ENCODE data around the gene POU6F2. TPM values are rescaled to one million over a fixed set of nuclear protein-coding genes. Genes with fewer than 3 reads are reported as not detected.

Gene POU6F2
- total RNA-seq, 3 donors from 2014 or later, result under 0.01 TPM; not detected in 2

DNA sequence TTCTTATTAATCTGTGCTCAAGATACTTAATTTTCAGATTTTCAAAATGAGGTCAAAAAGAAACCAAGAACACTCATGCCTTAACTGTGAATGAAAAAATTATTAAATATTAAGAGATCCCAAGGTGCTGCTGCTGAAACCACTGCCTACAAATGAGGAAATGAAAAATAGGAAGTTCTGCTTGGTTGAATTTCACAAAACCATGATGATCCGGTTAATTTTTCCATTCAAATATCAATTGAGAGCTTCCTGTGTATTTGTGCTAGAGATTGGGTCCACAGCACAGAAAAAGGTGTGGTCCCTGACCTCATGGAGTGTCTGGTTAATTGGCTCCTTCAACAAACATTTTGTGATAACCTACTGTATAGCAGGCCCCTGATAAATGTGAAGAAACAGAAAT, 455.8 kb downstream of the POU6F2 start:
- Histone ChIP-seq H3K4me3 (no peak overlapping the region), H3K36me3 (no peaks in the 10 kb centered on the region), H3K27me3 (no peaks in the 10 kb centered on the region), H3K4me1 (no peaks in the 10 kb centered on the region), H3K27ac (no peak overlapping the region), H3K9me3 (no peaks in the 10 kb centered on the region)
- no peak for DNase-seq (ENCODE audit: low spot score in 2 of 2)
- TF ChIP-seq POLR2AphosphoS5 (IDR thresholded peaks at IDR 0.05) (no peak), POLR2A (IDR thresholded peaks at IDR 0.05) (no peak)
- TF ChIP-seq, protein P1, sequence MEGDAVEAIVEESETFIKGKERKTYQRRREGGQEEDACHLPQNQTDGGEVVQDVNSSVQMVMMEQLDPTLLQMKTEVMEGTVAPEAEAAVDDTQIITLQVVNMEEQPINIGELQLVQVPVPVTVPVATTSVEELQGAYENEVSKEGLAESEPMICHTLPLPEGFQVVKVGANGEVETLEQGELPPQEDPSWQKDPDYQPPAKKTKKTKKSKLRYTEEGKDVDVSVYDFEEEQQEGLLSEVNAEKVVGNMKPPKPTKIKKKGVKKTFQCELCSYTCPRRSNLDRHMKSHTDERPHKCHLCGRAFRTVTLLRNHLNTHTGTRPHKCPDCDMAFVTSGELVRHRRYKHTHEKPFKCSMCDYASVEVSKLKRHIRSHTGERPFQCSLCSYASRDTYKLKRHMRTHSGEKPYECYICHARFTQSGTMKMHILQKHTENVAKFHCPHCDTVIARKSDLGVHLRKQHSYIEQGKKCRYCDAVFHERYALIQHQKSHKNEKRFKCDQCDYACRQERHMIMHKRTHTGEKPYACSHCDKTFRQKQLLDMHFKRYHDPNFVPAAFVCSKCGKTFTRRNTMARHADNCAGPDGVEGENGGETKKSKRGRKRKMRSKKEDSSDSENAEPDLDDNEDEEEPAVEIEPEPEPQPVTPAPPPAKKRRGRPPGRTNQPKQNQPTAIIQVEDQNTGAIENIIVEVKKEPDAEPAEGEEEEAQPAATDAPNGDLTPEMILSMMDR (IDR thresholded peaks at IDR 0.05), result no peak
- intact Hi-C loops (cut with DNase I; ENCODE audit: low total_unique reads), result no loop called here

DNA sequence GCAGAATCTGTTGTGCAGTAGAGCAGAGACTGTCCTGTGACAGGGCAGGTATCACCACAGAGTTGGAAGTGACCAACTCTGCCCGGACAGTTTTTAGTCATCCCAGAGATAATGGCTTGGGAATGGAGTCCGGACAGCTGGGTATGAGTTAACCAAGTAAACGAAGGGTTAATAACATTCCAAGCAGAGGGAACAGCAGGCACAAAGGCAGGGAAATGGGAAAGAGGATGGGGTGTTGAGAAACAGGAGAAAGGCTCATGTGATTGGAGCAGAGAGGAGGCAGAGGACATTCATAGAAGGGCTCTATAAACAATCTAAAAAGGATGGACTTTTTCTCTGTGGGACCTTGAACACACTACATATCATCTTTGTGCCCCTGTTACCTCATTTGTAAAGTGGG, 456.3 kb downstream of the POU6F2 start:
- Histone ChIP-seq H3K27me3 (no peaks in the 10 kb centered on the region), H3K27ac (no peak overlapping the region), H3K4me1 (no peaks in the 10 kb centered on the region), H3K4me3 (no peak overlapping the region), H3K36me3 (no peaks in the 10 kb centered on the region), H3K9me3 (no peaks in the 10 kb centered on the region)
- no peak for DNase-seq (ENCODE audit: low spot score in 2 of 2)
- TF ChIP-seq, protein P1 (IDR thresholded peaks at IDR 0.05), result no peak
- TF ChIP-seq POLR2A (IDR thresholded peaks at IDR 0.05) (no peak), POLR2AphosphoS5 (IDR thresholded peaks at IDR 0.05) (no peak)
- intact Hi-C loops (cut with DNase I; ENCODE audit: low total_unique reads), result no loop called here

DNA sequence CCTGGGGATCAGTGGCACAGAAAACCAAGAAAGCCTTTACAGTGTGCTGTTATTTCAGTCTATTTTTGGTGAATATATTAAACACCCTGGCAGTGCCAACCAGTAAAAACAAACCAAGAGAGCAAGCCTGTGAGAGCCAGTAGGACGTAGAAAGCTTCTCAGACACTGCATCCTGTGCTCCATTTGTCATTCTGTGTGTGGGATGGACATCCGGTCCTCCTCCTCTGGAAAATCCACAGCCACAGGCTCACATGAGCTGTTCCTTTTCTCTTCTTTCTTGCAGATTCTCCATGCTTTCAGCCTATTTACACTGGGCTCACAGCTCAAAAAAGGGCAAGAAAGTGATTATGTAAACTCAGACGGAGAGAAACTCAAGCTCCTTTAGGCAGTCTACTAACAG, 468.8 kb downstream of the POU6F2 start:
- Histone ChIP-seq H3K4me3 (no peak overlapping the region), H3K27me3 (no peaks in the 10 kb centered on the region), H3K27ac (no peak overlapping the region), H3K4me1 (no peaks in the 10 kb centered on the region), H3K9me3 (no peaks in the 10 kb centered on the region), H3K36me3 (no peaks in the 10 kb centered on the region)
- TF ChIP-seq POLR2AphosphoS5 (IDR thresholded peaks at IDR 0.05), result no peak
- TF ChIP-seq POLR2A (IDR thresholded peaks at IDR 0.05), result no peak
- TF ChIP-seq, protein P1 (IDR thresholded peaks at IDR 0.05), result no peak
- DNase-seq (ENCODE audit: low spot score in 2 of 2), result no peak
- intact Hi-C loops (cut with DNase I; ENCODE audit: low total_unique reads), result no loop called here

DNA sequence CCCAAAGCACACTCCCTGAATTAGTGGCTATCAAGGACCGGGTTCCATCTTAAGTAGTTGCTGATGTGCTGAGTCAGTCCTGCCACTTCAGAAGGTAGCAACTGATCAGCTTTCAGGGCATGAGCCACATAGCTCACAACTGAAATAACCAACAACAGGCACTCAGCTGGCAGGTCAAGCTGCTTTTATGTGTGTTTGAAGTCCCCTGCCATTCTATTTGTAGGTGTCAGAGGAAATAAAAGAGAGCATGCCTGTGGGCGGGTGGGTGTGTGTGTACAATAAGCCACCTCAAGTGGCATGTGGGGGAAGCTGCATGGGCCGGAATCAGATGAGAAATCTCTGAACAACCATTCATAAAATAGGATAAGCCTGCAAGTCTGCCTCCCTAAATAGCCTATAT, 474.2 kb downstream of the POU6F2 start:
- no peak for DNase-seq (ENCODE audit: low spot score in 2 of 2)
- H3K4me1 ChIP-seq, result no peaks in the 10 kb centered on the region
- TF ChIP-seq POLR2AphosphoS5 (IDR thresholded peaks at IDR 0.05), result no peak
- TF ChIP-seq, protein P1 (IDR thresholded peaks at IDR 0.05), result no peak
- TF ChIP-seq POLR2A (IDR thresholded peaks at IDR 0.05), result no peak
- no peak overlapping the region for H3K27ac ChIP-seq
- H3K36me3 ChIP-seq, result no peaks in the 10 kb centered on the region
- intact Hi-C loops (cut with DNase I; ENCODE audit: low total_unique reads), result no loop called here
- no peaks in the 10 kb centered on the region for H3K9me3 ChIP-seq
- no peaks in the 10 kb centered on the region for H3K27me3 ChIP-seq
- H3K4me3 ChIP-seq, result no peak overlapping the region

DNA sequence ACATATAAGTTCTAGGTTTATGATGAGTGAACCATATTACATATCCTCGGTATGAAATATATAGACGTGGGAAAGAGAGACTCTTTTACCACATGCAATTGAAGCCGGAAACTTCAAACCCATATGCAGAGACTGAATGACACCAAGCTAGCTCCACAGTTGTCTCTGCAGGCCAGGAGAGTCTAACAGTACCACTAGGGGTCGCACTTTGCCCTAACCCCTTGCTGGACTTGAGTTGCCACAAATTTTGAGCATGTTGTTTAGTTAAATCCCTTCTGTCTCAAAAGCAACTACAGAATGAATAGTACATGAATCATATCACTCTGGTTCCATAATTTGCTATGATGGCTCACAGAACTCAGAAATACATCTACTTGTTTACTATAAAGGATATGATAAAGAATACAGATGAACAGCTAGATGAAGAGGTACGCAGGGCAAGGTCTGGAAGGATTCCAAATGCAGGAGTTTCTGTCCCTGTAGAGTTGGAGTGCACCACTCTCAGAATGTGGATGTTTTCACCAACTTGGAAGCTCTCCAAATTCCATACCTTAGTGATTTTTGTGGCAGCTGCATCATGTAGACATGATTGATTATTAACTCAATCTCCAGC, 476.1 kb downstream of the POU6F2 start:
- DNase-seq (ENCODE audit: low spot score in 2 of 2), result no peak

More for the DNA sequence above, 476.1 kb downstream of the POU6F2 start:
- no peak overlapping the region for H3K4me3 ChIP-seq
- no peaks in the 10 kb centered on the region for H3K36me3 ChIP-seq
- no peaks in the 10 kb centered on the region for H3K27me3 ChIP-seq
- intact Hi-C loops (cut with DNase I; ENCODE audit: low total_unique reads), result no loop called here
- no peaks in the 10 kb centered on the region for H3K4me1 ChIP-seq
- TF ChIP-seq, protein P1 (IDR thresholded peaks at IDR 0.05), result peak in 1 of 3 donors; percentile 18
- TF ChIP-seq POLR2AphosphoS5 (IDR thresholded peaks at IDR 0.05) (no peak), POLR2A (IDR thresholded peaks at IDR 0.05) (no peak)
- no peak overlapping the region for H3K27ac ChIP-seq
- no peaks in the 10 kb centered on the region for H3K9me3 ChIP-seq

Data from breast epithelium (tissue), 4 donors.